HG03558 (cell line): Measurements from ENCODE around the gene ULBP3.
"Not testable (repeated sequence)": the region's sequence is repeated elsewhere in the genome, so short reads cannot be mapped to it uniquely, and the experiment has no call there.

Source experiments
- ATAC-seq: cut with Tn5 transposase; IDR thresholded peaks from one replicate; pipeline ENCODE4 v1.9.1; 2021; ENCODE audit warnings: moderate number of reproducible peaks; ENCODE audit not compliant: unreplicated experiment; ENCODE audit errors: extremely low read depth

Gene ULBP3

GRCh38 chr6:150044621-150045145, 24.2 kb downstream of the ULBP3 start:
- no peak for ATAC-seq

GRCh38 chr6:150043501-150044412, 25.2 kb downstream of the ULBP3 start:
- no peak for ATAC-seq

GRCh38 chr6:150043096-150043495, 25.8 kb downstream of the ULBP3 start:
- ATAC-seq, result no peak

GRCh38 chr6:150038202-150039062, 30.5 kb downstream of the ULBP3 start:
- ATAC-seq, result no peak

- ATAC-seq, result no peak
Measured at GRCh38 chr6:150037526-150038201, 31.3 kb downstream of the ULBP3 start.

GRCh38 chr6:150036081-150036480, 32.8 kb downstream of the ULBP3 start:
- ATAC-seq, result no peak

- no peak for ATAC-seq
Measured at GRCh38 chr6:150033207-150033771, 35.6 kb downstream of the ULBP3 start.

GRCh38 chr6:150032598-150032997, 36.3 kb downstream of the ULBP3 start:
- ATAC-seq, result no peak

- ATAC-seq, result no peak
Measured at GRCh38 chr6:150030611-150031010, 38.3 kb downstream of the ULBP3 start.

GRCh38 chr6:150029749-150030148, 39.2 kb downstream of the ULBP3 start:
- no peak for ATAC-seq

- no peak for ATAC-seq
Measured at GRCh38 chr6:150029276-150029675, 39.6 kb downstream of the ULBP3 start.

GRCh38 chr6:150028799-150029198, 40.1 kb downstream of the ULBP3 start:
- no peak for ATAC-seq

- ATAC-seq, result no peak
Measured at GRCh38 chr6:150027806-150028565, 40.9 kb downstream of the ULBP3 start.

GRCh38 chr6:150026976-150027805, 41.7 kb downstream of the ULBP3 start:
- no peak for ATAC-seq

GRCh38 chr6:150025201-150025917, 43.6 kb downstream of the ULBP3 start, which contains the start of gene RAET1L:
RAET1L (minus strand) TSS chr6:150025532; CDS start chr6:150025471, 61 bp downstream.
- no peak for ATAC-seq

GRCh38 chr6:150024646-150025155, 44.2 kb downstream of the ULBP3 start:
- no peak for ATAC-seq

- ATAC-seq, result not testable (repeated sequence)
Measured at GRCh38 chr6:150024021-150024420, 44.9 kb downstream of the ULBP3 start.
